ENCODE measurements around the gene LPIN1. TPM values are rescaled to one million over a fixed set of nuclear protein-coding genes. Genes with fewer than 3 reads are reported as not detected.

Gene LPIN1
- total RNA-seq, 1 donor from 2014 or later: 18.3 TPM

DNA sequence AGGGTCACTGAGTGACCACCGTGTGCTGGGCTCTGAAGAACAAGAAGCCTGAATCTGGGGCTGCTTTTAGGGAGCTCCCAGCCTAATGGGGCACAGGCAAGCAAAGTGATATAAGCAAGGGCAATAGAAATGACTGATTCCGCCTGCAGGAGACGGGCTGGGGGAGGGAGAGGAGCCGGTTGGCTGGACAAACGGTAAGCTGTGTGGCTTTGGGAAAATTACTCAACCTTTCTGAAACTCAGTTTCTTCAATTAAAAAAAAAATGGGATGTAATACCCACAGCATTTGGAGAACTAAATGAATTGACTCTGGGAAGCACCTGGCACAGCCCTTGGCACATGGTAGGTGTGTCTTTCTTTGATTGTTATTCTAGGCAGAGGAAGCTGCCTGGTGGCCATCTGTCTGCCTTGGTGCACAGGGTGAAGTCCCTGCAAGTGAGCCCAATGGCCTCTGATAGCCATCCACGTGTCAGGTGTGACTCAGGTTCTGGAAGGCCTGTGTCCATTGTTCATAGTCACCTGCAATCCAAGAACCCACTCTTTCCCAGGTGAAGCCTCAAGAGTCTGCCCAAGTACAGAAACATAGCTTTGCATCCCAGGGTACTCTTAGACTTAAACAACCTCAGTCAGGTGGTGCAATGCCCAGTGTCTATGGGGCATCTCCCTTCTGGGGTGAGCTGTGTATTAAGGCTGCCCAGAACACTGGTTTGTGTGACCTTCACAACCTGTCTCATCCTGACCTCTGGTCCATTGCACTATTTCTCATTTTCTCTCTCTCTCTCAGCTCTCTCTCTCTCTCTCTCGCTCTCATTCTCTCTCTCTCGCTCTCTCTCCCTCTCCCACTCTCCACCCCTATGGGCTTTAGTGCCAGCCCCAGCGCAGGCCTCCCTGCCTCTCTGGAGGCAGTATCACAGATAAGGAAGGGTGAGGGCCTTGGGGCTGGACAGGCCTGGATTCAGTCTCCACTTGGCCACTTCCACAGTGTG is 46.5 kb upstream of the LPIN1 start:
- Mint-ChIP-seq H3K36me3 (ENCODE audit: insufficient read depth) (no peaks in the 10 kb centered on the region), H3K9me3 (ENCODE audit: low read depth) (no peaks in the 10 kb centered on the region), H3K4me3 (ENCODE audit: low read depth) (no peak overlapping the region), H3K4me1 (ENCODE audit: low read depth) (no peaks in the 10 kb centered on the region), H3K27ac (no peak overlapping the region), H3K27me3 (peaks cover 12% of the 10 kb centered on the region)
- no peak for DNase-seq (ENCODE audit: low spot score, unreplicated experiment)
- TF ChIP-seq, protein P1, sequence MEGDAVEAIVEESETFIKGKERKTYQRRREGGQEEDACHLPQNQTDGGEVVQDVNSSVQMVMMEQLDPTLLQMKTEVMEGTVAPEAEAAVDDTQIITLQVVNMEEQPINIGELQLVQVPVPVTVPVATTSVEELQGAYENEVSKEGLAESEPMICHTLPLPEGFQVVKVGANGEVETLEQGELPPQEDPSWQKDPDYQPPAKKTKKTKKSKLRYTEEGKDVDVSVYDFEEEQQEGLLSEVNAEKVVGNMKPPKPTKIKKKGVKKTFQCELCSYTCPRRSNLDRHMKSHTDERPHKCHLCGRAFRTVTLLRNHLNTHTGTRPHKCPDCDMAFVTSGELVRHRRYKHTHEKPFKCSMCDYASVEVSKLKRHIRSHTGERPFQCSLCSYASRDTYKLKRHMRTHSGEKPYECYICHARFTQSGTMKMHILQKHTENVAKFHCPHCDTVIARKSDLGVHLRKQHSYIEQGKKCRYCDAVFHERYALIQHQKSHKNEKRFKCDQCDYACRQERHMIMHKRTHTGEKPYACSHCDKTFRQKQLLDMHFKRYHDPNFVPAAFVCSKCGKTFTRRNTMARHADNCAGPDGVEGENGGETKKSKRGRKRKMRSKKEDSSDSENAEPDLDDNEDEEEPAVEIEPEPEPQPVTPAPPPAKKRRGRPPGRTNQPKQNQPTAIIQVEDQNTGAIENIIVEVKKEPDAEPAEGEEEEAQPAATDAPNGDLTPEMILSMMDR (IDR thresholded peaks at IDR 0.05; ENCODE audit: unreplicated experiment): no peak

- no peak overlapping the region for H3K4me3 Mint-ChIP-seq (ENCODE audit: low read depth)
- H3K4me1 Mint-ChIP-seq (ENCODE audit: low read depth): no peaks in the 10 kb centered on the region
- TF ChIP-seq, protein P1 (IDR thresholded peaks at IDR 0.05; ENCODE audit: unreplicated experiment): no peak
- H3K36me3 Mint-ChIP-seq (ENCODE audit: insufficient read depth): peaks cover 2% of the 10 kb centered on the region
- H3K9me3 Mint-ChIP-seq (ENCODE audit: low read depth): peaks cover 5% of the 10 kb centered on the region
- no peak overlapping the region for H3K27ac Mint-ChIP-seq
- H3K27me3 Mint-ChIP-seq: peaks cover 9% of the 10 kb centered on the region
- no peak for DNase-seq (ENCODE audit: low spot score, unreplicated experiment)
These were observed 45.2 kb upstream of the LPIN1 start for GRCh38 chr2:11701206-11701605.

- TF ChIP-seq, protein P1 (IDR thresholded peaks at IDR 0.05; ENCODE audit: unreplicated experiment): no peak
- H3K36me3 Mint-ChIP-seq (ENCODE audit: insufficient read depth): peaks cover 2% of the 10 kb centered on the region
- H3K27me3 Mint-ChIP-seq: peaks cover 8% of the 10 kb centered on the region
- no peak overlapping the region for H3K4me3 Mint-ChIP-seq (ENCODE audit: low read depth)
- H3K27ac Mint-ChIP-seq: no peak overlapping the region
- no peak for DNase-seq (ENCODE audit: low spot score, unreplicated experiment)
- H3K9me3 Mint-ChIP-seq (ENCODE audit: low read depth): peaks cover 5% of the 10 kb centered on the region
- H3K4me1 Mint-ChIP-seq (ENCODE audit: low read depth): no peaks in the 10 kb centered on the region
These were observed 44.6 kb upstream of the LPIN1 start for GRCh38 chr2:11701751-11702301.

DNA sequence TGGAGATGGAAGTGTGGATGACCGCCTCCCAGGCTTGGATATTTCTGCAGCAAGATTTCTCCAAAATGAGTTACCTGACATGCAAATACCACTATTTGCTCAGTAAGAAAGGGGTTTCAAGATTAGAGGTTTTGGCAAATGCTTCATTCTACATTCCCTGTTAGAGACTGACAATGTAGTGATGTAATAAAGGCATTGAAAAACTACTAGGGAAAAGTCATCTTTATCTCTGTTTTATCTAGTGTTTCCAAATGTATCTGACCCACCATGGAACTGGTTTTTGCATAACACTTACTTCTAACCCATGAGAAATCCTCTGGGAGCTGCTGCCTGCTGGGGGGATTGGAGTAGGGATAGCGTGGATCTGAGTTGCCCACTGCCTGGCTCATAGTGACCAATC is 43.5 kb upstream of the LPIN1 start:
- TF ChIP-seq, protein P1 (IDR thresholded peaks at IDR 0.05; ENCODE audit: unreplicated experiment): no peak
- Mint-ChIP-seq H3K36me3 (ENCODE audit: insufficient read depth) (peaks cover 2% of the 10 kb centered on the region), H3K4me1 (ENCODE audit: low read depth) (no peaks in the 10 kb centered on the region), H3K27me3 (peaks cover 4% of the 10 kb centered on the region), H3K4me3 (ENCODE audit: low read depth) (no peak overlapping the region), H3K9me3 (ENCODE audit: low read depth) (peaks cover 5% of the 10 kb centered on the region), H3K27ac (no peak overlapping the region)
- no peak for DNase-seq (ENCODE audit: low spot score, unreplicated experiment)

- Mint-ChIP-seq H3K27ac (no peak overlapping the region), H3K36me3 (ENCODE audit: insufficient read depth) (peaks cover 2% of the 10 kb centered on the region), H3K9me3 (ENCODE audit: low read depth) (peaks cover 5% of the 10 kb centered on the region), H3K4me1 (ENCODE audit: low read depth) (no peaks in the 10 kb centered on the region), H3K27me3 (peaks cover 4% of the 10 kb centered on the region), H3K4me3 (ENCODE audit: low read depth) (no peak overlapping the region)
- TF ChIP-seq, protein P1 (IDR thresholded peaks at IDR 0.05; ENCODE audit: unreplicated experiment): no peak
- no peak for DNase-seq (ENCODE audit: low spot score, unreplicated experiment)
These were observed 42.7 kb upstream of the LPIN1 start for GRCh38 chr2:11703700-11704099.

Measured in progenitor cell of endocrine pancreas (in vitro differentiated cells).